ENCODE measurements around the gene HOXD11. TPM values are rescaled to one million over a fixed set of nuclear protein-coding genes. Genes with fewer than 3 reads are reported as not detected.

Gene HOXD11
- total and polyA plus RNA-seq, 9 of the 15 experiments (the other 6 are each of a cell fraction or from before 2014, with no cell fraction given), result not detected

DNA sequence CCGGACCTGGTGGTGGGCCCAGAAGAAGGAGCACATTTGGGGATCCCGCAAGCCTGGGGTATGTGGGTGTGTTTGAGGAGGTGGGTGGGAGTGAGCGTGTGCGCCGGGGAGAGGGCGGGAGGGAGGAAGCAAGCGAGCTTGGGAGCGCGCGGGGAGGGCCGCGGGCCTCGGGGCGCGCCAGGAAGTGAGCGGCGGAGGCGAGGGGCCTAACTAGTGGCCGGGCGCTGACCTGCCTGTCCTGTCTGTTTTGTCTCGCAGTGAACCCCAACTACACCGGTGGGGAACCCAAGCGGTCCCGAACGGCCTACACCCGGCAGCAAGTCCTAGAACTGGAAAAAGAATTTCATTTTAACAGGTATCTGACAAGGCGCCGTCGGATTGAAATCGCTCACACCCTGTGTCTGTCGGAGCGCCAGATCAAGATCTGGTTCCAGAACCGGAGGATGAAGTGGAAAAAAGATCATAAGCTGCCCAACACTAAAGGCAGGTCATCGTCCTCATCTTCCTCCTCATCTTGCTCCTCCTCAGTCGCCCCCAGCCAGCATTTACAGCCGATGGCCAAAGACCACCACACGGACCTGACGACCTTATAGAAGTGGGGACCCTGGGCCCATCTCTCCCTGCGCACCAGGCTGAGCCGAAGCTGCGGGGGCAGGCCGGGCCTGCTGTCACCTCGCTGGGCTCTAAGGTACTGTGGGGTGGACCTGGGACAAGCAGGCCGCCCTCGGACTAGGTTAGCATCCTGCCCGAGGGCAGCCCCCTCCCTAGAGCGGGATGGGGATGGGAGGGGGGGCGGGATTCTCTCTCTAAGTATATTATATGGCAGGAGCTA is 45.5 kb downstream of the HOXD11 start:
- ATAC-seq, result no peak
- Histone ChIP-seq H3K4me2 (ENCODE audit: insufficient read depth, low read length) (no peak overlapping the region), H3K27ac (ENCODE audit: extremely low read depth, low read depth, low read length) (no peak overlapping the region), H2AFZ (ENCODE audit: low read depth, low read length) (no peak overlapping the region), H3K9me3 (replicated peaks; ENCODE audit: control insufficient read depth, insufficient read depth, low read depth, low read length) (no peaks in the 10 kb centered on the region), H3K9me1 (ENCODE audit: control insufficient read depth, insufficient read depth, low read length) (no peaks in the 10 kb centered on the region), H3K4me3 (no peak overlapping the region), H3K79me2 (ENCODE audit: control insufficient read depth, insufficient read depth, low read length) (no peaks in the 10 kb centered on the region), H3K9ac (ENCODE audit: insufficient read depth in 1 of 2, low read depth in 2 of 2, low read length in 2 of 2) (no peak overlapping the region), H4K20me1 (replicated peaks; ENCODE audit: control insufficient read depth, insufficient read depth, low read length) (no peaks in the 10 kb centered on the region), H3K36me3 (ENCODE audit: control insufficient read depth, insufficient read depth, low read length) (no peaks in the 10 kb centered on the region), H3K4me1 (replicated peaks in 1 of 2; ENCODE audit: control insufficient read depth in 2 of 2, insufficient read depth in 2 of 2, low read length in 2 of 2) (peaks cover 0 to 13% of the 10 kb centered on the region in 2 experiments; a peak in 1 of 5 replicates), H3K27me3 (ENCODE audit: control insufficient read depth in 2 of 2, insufficient read depth in 2 of 2, low read length in 2 of 2) (peaks cover 72 to 79% of the 10 kb centered on the region in 2 experiments)
- ChIA-PET CTCF (ENCODE audit: low intra/inter-chr PET ratio) (no interaction called here), POLR2A (interaction anchor here (1.0 kb wide), 1 partner anchor 9 kb away, joined by 3 read pairs; no protein-coding TSS in a partner anchor)
- BruUV-seq (replicated peaks), result no TSS peak
- no peak for DNase-seq (ENCODE audit: extremely low read depth in 1 of 4, low spot score in 3 of 4)
- intact Hi-C loops (cut with micrococcal nuclease) (no loop called here), in situ Hi-C loops (cut with MboI) (no loop called here)
- FAIRE-seq, result no peak
- 8% methylated on average over 38 of the region's 48 CpGs for WGBS (ENCODE audit: insufficient coverage, low coverage, missing lambda C conversion rate)
- TF ChIP-seq GTF2E2 (tag; IDR thresholded peaks at IDR 0.05) (no peak), SAFB (IDR thresholded peaks at IDR 0.05; ENCODE audit: borderline replicate concordance, low read depth, low read length) (no peak), PTRF (tag; IDR thresholded peaks at IDR 0.05) (no peak)
- TF ChIP-seq, protein P1, sequence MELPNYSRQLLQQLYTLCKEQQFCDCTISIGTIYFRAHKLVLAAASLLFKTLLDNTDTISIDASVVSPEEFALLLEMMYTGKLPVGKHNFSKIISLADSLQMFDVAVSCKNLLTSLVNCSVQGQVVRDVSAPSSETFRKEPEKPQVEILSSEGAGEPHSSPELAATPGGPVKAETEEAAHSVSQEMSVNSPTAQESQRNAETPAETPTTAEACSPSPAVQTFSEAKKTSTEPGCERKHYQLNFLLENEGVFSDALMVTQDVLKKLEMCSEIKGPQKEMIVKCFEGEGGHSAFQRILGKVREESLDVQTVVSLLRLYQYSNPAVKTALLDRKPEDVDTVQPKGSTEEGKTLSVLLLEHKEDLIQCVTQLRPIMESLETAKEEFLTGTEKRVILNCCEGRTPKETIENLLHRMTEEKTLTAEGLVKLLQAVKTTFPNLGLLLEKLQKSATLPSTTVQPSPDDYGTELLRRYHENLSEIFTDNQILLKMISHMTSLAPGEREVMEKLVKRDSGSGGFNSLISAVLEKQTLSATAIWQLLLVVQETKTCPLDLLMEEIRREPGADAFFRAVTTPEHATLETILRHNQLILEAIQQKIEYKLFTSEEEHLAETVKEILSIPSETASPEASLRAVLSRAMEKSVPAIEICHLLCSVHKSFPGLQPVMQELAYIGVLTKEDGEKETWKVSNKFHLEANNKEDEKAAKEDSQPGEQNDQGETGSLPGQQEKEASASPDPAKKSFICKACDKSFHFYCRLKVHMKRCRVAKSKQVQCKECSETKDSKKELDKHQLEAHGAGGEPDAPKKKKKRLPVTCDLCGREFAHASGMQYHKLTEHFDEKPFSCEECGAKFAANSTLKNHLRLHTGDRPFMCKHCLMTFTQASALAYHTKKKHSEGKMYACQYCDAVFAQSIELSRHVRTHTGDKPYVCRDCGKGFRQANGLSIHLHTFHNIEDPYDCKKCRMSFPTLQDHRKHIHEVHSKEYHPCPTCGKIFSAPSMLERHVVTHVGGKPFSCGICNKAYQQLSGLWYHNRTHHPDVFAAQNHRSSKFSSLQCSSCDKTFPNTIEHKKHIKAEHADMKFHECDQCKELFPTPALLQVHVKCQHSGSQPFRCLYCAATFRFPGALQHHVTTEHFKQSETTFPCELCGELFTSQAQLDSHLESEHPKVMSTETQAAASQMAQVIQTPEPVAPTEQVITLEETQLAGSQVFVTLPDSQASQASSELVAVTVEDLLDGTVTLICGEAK (IDR thresholded peaks at IDR 0.05), result no peak
- TF ChIP-seq, protein P1 (CRISPR knock-in tag; IDR thresholded peaks at IDR 0.05), result no peak
- TF ChIP-seq, protein P2, sequence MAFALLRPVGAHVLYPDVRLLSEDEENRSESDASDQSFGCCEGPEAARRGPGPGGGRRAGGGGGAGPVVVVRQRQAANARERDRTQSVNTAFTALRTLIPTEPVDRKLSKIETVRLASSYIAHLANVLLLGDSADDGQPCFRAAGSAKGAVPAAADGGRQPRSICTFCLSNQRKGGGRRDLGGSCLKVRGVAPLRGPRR (CRISPR knock-in tag; IDR thresholded peaks at IDR 0.05), result no peak
- TF ChIP-seq, protein P3, sequence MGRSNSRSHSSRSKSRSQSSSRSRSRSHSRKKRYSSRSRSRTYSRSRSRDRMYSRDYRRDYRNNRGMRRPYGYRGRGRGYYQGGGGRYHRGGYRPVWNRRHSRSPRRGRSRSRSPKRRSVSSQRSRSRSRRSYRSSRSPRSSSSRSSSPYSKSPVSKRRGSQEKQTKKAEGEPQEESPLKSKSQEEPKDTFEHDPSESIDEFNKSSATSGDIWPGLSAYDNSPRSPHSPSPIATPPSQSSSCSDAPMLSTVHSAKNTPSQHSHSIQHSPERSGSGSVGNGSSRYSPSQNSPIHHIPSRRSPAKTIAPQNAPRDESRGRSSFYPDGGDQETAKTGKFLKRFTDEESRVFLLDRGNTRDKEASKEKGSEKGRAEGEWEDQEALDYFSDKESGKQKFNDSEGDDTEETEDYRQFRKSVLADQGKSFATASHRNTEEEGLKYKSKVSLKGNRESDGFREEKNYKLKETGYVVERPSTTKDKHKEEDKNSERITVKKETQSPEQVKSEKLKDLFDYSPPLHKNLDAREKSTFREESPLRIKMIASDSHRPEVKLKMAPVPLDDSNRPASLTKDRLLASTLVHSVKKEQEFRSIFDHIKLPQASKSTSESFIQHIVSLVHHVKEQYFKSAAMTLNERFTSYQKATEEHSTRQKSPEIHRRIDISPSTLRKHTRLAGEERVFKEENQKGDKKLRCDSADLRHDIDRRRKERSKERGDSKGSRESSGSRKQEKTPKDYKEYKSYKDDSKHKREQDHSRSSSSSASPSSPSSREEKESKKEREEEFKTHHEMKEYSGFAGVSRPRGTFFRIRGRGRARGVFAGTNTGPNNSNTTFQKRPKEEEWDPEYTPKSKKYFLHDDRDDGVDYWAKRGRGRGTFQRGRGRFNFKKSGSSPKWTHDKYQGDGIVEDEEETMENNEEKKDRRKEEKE (IDR thresholded peaks at IDR 0.05; ENCODE audit: borderline replicate concordance in 1 of 2, control insufficient read depth in 1 of 2, low read depth in 2 of 2, low read length in 1 of 2), result no peak

Measured in K562 (cell line).